AG09309 (cell line): ENCODE results near the gene EIF5.

Experiments
- DNase-seq: peaks from one replicate; pipeline ENCODE4 v3.0.0-alpha.2; 2010; ENCODE audit warnings: low read depth
- H3K4me3 ChIP-seq: 2 replicates; pipeline ENCODE4 v1.5.1; 2011; ENCODE audit warnings: mild to moderate bottlenecking, low read depth, low read length, moderate library complexity; ENCODE audit not compliant: control insufficient read depth
- CTCF ChIP-seq: IDR thresholded peaks from 2 replicates; pipeline ENCODE4 v1.5.1; 2011; ENCODE audit warnings: mild to moderate bottlenecking, low read depth, low read length, inconsistent platforms; ENCODE audit not compliant: insufficient read depth, control insufficient read depth; ENCODE audit errors: missing control alignments

The EIF5 gene

GRCh38 chr14:103333754-103334643 lies at the start of gene EIF5:
TSS of gene EIF5 (plus strand) at chr14:103334237. CDS start at chr14:103335861, 1,624 bp downstream.
- peak; percentile 19 for TF ChIP-seq CTCF
- peak within 1 kb of the TSS; percentile 77 for H3K4me3 ChIP-seq

GRCh38 chr14:103284574-103285467 lies 49.2 kb upstream of the EIF5 start:
- no peak for DNase-seq
- H3K4me3 ChIP-seq, result no peak overlapping the region
- no peak for TF ChIP-seq CTCF

More at GRCh38 chr14:103333754-103334643, at the start of gene EIF5:
- peak; percentile 93 for DNase-seq

- no peak overlapping the region for H3K4me3 ChIP-seq
- no peak for DNase-seq
- TF ChIP-seq CTCF, result no peak
Measured at GRCh38 chr14:103286460-103286859, 47.6 kb upstream of the EIF5 start.

GRCh38 chr14:103286968-103287850 lies 46.8 kb upstream of the EIF5 start:
- DNase-seq, result no peak
- H3K4me3 ChIP-seq, result no peak overlapping the region
- TF ChIP-seq CTCF, result no peak

- TF ChIP-seq CTCF, result no peak
- no peak for DNase-seq
- H3K4me3 ChIP-seq, result no peak overlapping the region
Measured at GRCh38 chr14:103288076-103288766, 45.8 kb upstream of the EIF5 start.
